CD4-positive, alpha-beta T cell (primary cell): ENCODE data around the gene CRYBA2. TPM values are rescaled to one million over a fixed set of nuclear protein-coding genes. Genes with fewer than 3 reads are reported as not detected.

ENCODE experiments used
- ATAC-seq: fragments of 200-7000 bp; cut with Tn5 transposase; one replicate; pipeline ENCODE4 v1.10.0; 2022; ENCODE audit warnings: mild to moderate bottlenecking; ENCODE audit not compliant: poor library complexity
- CTCF ChIA-PET: fragments of 350-600 bp; sonication (Branson Sonifier 250); formaldehyde crosslinking; loops from one replicate; lab custom pipeline; 2021; ENCODE audit warnings: antibody characterized with exemption, inconsistent platforms; lab: Charles Lee
- POLR2A ChIA-PET: fragments of 350-600 bp; sonication (Branson Sonifier 250); formaldehyde crosslinking; loops from one replicate; lab custom pipeline; 2021; ENCODE audit warnings: antibody characterized with exemption, inconsistent platforms; lab: Charles Lee
- DNase-seq, 14 experiments: peaks; one replicate each; pipeline ENCODE4 v3.0.0-alpha.2; 2013 to 2020; ENCODE audit warnings: mixed read lengths in 2 of 14
- H3K27ac ChIP-seq, 2 donors: one replicate each; pipeline versions ENCODE4 v1.5.1 to v1.7.0; 2013; ENCODE audit warnings: low read length in 2 of 2, low read depth in 1 of 2, mild to moderate bottlenecking in 1 of 2
- H3K27me3 ChIP-seq, 2 experiments: 1 replicate in 1 of 2; 2 replicates in 1 of 2; pipeline versions ENCODE4 v1.6.1 to v1.7.0; 2013; ENCODE audit warnings: low read length in 2 of 2, control low read depth in 1 of 2, mild to moderate bottlenecking in 1 of 2, moderate library complexity in 1 of 2; ENCODE audit not compliant: insufficient read depth in 2 of 2, control insufficient read depth in 1 of 2
- H3K36me3 ChIP-seq: one replicate; pipeline ENCODE4 v1.6.1; 2013; ENCODE audit warnings: low read length, control low read depth; ENCODE audit not compliant: insufficient read depth
- H3K4me1 ChIP-seq: one replicate; pipeline ENCODE4 v1.6.1; 2013; ENCODE audit warnings: low read length, control low read depth; ENCODE audit not compliant: insufficient read depth
- H3K4me3 ChIP-seq: one replicate; pipeline ENCODE4 v1.5.1; 2013; ENCODE audit warnings: mild to moderate bottlenecking, low read length, moderate library complexity
- H3K9me3 ChIP-seq, 2 experiments: 1 replicate in 1 of 2; 2 replicates in 1 of 2; pipeline versions ENCODE4 v1.6.1 to v1.7.0; 2013; ENCODE audit warnings: low read length in 2 of 2, mild to moderate bottlenecking in 2 of 2, control low read depth in 1 of 2, moderate library complexity in 1 of 2; ENCODE audit not compliant: control insufficient read depth in 1 of 2, insufficient read depth in 1 of 2
- H3K27ac Mint-ChIP-seq: one replicate; pipeline ENCODE4 v1.8.0; 2020; ENCODE audit warnings: mixed read lengths
- H3K27me3 Mint-ChIP-seq: one replicate; pipeline ENCODE4 v1.8.0; 2021; ENCODE audit warnings: mixed read lengths
- H3K36me3 Mint-ChIP-seq: one replicate; pipeline ENCODE4 v1.8.0; 2021; ENCODE audit warnings: low read depth, mixed read lengths
- H3K4me1 Mint-ChIP-seq: one replicate; pipeline ENCODE4 v1.8.0; 2021; ENCODE audit warnings: low read depth, mixed read lengths
- H3K4me3 Mint-ChIP-seq: one replicate; pipeline ENCODE4 v1.8.0; 2020; ENCODE audit warnings: mild to moderate bottlenecking, mixed read lengths
- H3K9me3 Mint-ChIP-seq: one replicate; pipeline ENCODE4 v1.8.0; 2020; ENCODE audit warnings: mixed read lengths
- intact Hi-C, 2 experiments: fragments of 100-400 bp; cut with DNase I in 1 of 2; cut with micrococcal nuclease in 1 of 2; formaldehyde crosslinking; loops; one replicate each; pipeline versions ENCODE4 v1.15.1 to v1.9.0; 2023 to 2025; cut with DNase I, micrococcal nuclease
- total RNA-seq, 174 experiments: library from RNA in 2 of 174; stranded (reverse) in 2 of 174; gene quantifications; one replicate each; pipeline ENCODE4 v1.2.3 and lab custom pipeline; 2021 to 2026
- TF ChIP-seq, protein P1 (sequence below): fragments of 200-600 bp; IDR thresholded peaks from one replicate; pipeline ENCODE4 v1.8.0; 2022; ENCODE audit warnings: antibody characterized with exemption, mild to moderate bottlenecking

CRYBA2 gene
- total RNA-seq, 2 experiments from 2014 or later: not detected

DNA sequence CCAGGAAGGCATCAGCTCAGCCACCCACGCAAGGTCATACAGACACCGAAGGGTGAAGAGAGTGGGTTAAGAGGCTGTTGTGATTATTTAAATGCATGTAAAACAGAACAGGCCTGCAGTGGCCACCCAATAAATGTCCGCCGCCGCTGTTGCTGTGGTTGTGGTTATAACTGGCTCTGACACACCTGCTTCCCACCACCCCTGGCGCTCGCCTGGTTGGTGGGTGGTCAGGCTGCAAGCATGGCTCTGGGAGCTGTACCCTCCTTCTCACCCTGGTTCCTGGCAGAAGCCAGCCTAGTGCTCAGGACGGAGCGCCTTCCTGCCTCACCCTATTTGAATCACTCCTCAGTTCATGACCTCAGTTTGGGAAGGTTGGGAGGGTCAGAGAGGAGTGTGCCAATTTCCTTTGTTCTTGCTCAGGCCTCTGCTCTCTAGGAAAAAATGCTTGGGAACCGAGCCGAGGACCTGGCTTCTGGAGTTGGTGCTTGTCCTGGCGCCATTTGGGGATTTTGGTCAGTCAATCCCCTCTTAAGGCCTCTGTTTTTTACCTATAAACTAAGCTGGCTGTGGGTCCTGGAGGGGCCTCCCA is 5.3 kb upstream of the CRYBA2 start:
- H3K4me3 Mint-ChIP-seq: no peak overlapping the region

DNA sequence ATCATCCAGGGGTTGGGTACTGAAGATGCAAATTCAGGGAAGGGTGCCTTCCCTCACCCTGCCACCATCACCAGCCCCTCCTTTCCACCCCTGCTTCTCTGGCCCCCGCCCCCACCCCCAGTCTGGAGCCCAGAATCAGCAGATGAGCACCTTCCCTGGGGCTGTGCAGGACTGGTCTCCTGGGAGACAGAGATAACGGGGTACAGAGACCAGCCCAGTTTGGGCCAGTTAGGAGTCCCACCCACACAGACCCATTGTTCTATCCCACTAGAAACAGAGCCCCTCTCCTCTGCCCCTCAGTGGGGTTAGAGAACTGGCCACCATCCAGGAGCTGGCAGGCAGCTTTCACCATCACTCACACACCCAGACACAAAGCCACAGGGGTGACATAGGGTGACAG is 4.5 kb upstream of the CRYBA2 start:
- intact Hi-C loops: no loop called here

More for the DNA sequence above, 5.3 kb upstream of the CRYBA2 start:
- H3K9me3 Mint-ChIP-seq: no peaks in the 10 kb centered on the region
- no peak overlapping the region for H3K27ac Mint-ChIP-seq
- Histone ChIP-seq H3K36me3 (no peaks in the 10 kb centered on the region), H3K4me1 (peaks cover 47% of the 10 kb centered on the region), H3K4me3 (no peak overlapping the region), H3K9me3 (peaks cover 0 to 32% of the 10 kb centered on the region in 2 experiments), H3K27ac (no peak overlapping the region), H3K27me3 (peaks cover 79 to 82% of the 10 kb centered on the region in 2 experiments)
- CTCF ChIA-PET: interaction anchor here (4.3 kb wide), 1 partner anchor 19 kb away, joined by 30 read pairs; no protein-coding TSS in a partner anchor
- DNase-seq (no peak), ATAC-seq (no peak)
- intact Hi-C loops: no loop called here
- no peaks in the 10 kb centered on the region for H3K36me3 Mint-ChIP-seq
- POLR2A ChIA-PET: no interaction called here
- TF ChIP-seq, protein P1, sequence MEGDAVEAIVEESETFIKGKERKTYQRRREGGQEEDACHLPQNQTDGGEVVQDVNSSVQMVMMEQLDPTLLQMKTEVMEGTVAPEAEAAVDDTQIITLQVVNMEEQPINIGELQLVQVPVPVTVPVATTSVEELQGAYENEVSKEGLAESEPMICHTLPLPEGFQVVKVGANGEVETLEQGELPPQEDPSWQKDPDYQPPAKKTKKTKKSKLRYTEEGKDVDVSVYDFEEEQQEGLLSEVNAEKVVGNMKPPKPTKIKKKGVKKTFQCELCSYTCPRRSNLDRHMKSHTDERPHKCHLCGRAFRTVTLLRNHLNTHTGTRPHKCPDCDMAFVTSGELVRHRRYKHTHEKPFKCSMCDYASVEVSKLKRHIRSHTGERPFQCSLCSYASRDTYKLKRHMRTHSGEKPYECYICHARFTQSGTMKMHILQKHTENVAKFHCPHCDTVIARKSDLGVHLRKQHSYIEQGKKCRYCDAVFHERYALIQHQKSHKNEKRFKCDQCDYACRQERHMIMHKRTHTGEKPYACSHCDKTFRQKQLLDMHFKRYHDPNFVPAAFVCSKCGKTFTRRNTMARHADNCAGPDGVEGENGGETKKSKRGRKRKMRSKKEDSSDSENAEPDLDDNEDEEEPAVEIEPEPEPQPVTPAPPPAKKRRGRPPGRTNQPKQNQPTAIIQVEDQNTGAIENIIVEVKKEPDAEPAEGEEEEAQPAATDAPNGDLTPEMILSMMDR: no peak
- H3K4me1 Mint-ChIP-seq: peaks cover 28% of the 10 kb centered on the region
- peaks cover 83% of the 10 kb centered on the region for H3K27me3 Mint-ChIP-seq

DNA sequence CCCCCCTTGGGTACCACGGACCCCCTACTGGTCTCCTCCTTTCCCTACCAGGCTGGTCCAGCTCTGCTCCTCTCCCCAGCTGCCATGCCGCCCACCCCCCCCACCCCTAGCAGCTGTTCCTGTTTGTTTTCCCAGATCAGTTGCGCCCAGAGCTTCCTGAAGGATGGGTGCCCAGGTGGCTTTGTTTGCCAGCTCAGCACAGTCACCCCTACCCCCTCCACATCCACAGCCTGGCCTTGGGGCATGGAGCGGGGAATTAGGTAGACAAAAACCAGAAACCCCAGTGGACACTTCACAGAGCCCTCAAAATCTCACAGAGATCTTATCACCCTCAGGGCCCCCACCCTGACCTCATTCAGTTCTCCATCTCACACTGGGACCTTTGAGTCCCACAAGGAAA is 3.7 kb upstream of the CRYBA2 start:
- ATAC-seq: no peak
- Mint-ChIP-seq H3K9me3 (no peaks in the 10 kb centered on the region), H3K27me3 (peaks cover 81% of the 10 kb centered on the region), H3K4me1 (peaks cover 18% of the 10 kb centered on the region), H3K36me3 (no peaks in the 10 kb centered on the region), H3K27ac (no peak overlapping the region), H3K4me3 (no peak overlapping the region)
- peaks cover 80 to 81% of the 10 kb centered on the region in 2 experiments for H3K27me3 ChIP-seq
- peaks cover 0 to 28% of the 10 kb centered on the region in 2 experiments for H3K9me3 ChIP-seq
- intact Hi-C loops: no loop called here
- DNase-seq: no peak
- ChIA-PET POLR2A (no interaction called here), CTCF (interaction anchor here (0.6 to 4.3 kb wide), 3 partner anchors 13 to 772 kb away, joined by 3 to 30 read pairs (median 5); no protein-coding TSS in a partner anchor)
- no peak overlapping the region for H3K27ac ChIP-seq
- H3K36me3 ChIP-seq: no peaks in the 10 kb centered on the region
- H3K4me1 ChIP-seq: peaks cover 41% of the 10 kb centered on the region
- H3K4me3 ChIP-seq: no peak overlapping the region
- TF ChIP-seq, protein P1: no peak

More for the DNA sequence above, 4.5 kb upstream of the CRYBA2 start:
- Mint-ChIP-seq H3K4me1 (peaks cover 21% of the 10 kb centered on the region), H3K27ac (no peak overlapping the region), H3K9me3 (no peaks in the 10 kb centered on the region), H3K4me3 (no peak overlapping the region), H3K27me3 (peaks cover 79% of the 10 kb centered on the region), H3K36me3 (no peaks in the 10 kb centered on the region)
- peaks cover 80 to 81% of the 10 kb centered on the region in 2 experiments for H3K27me3 ChIP-seq
- peaks cover 47% of the 10 kb centered on the region for H3K4me1 ChIP-seq
- H3K4me3 ChIP-seq: no peak overlapping the region
- no peak overlapping the region for H3K27ac ChIP-seq
- peaks cover 0 to 34% of the 10 kb centered on the region in 2 experiments for H3K9me3 ChIP-seq
- ChIA-PET CTCF (interaction anchor here (4.3 kb wide), 1 partner anchor 18 kb away, joined by 30 read pairs; no protein-coding TSS in a partner anchor), POLR2A (no interaction called here)
- no peak for ATAC-seq
- TF ChIP-seq, protein P1: no peak
- no peaks in the 10 kb centered on the region for H3K36me3 ChIP-seq
- no peak for DNase-seq
